IMR-90 (cell line): ENCODE data around the gene TPPP. TPM values are rescaled to one million over a fixed set of nuclear protein-coding genes. Genes with fewer than 3 reads are reported as not detected.
"Not testable (repeated sequence)": the region's sequence is repeated elsewhere in the genome, so short reads cannot be mapped to it uniquely, and the experiment has no call there.

Experiments used
- ATAC-seq: fragments of 200-7000 bp; cut with Tn5 transposase; 2 replicates; pipeline ENCODE4 v1.9.1; 2020; ENCODE audit warnings: low read depth, mild to moderate bottlenecking, moderate library complexity
- BruUV-seq: library from RNA; stranded (reverse); fragments of 400-500 nt; replicated peaks from 2 replicates; lab custom pipeline; 2021; lab: Mats Ljungman, UMichigan
- CTCF ChIA-PET: fragments of 300-600 bp; formaldehyde crosslinking; extraction: SDS; loops from one replicate; lab custom pipeline; 2021; ENCODE audit warnings: antibody characterized with exemption; lab: Yijun Ruan, JAX
- POLR2A ChIA-PET: fragments of 300-600 bp; sonication (Branson Sonifier 250); formaldehyde crosslinking; loops from one replicate; lab custom pipeline; 2022; ENCODE audit warnings: antibody characterized with exemption; ENCODE audit not compliant: unreplicated experiment; lab: Charles Lee
- DNase-seq: peaks from one replicate; pipeline ENCODE4 v3.0.0; 2013
- H2AFZ ChIP-seq: replicated peaks from 2 replicates; pipeline ENCODE3; 2013; ENCODE audit warnings: low read length, mild to moderate bottlenecking; ENCODE audit not compliant: poor library complexity
- H2AK5ac ChIP-seq: 2 replicates; pipeline ENCODE4 v1.6.1; 2013; ENCODE audit warnings: low read depth, low read length, inconsistent platforms
- H2AK9ac ChIP-seq: replicated peaks from 2 replicates; pipeline ENCODE3; 2013; ENCODE audit warnings: mild to moderate bottlenecking, low read depth, low read length, moderate library complexity; ENCODE audit not compliant: poor library complexity
- H2BK120ac ChIP-seq: 2 replicates; pipeline ENCODE4 v1.6.1; 2013; ENCODE audit warnings: low read depth, low read length, inconsistent platforms
- H2BK15ac ChIP-seq: 3 replicates; pipeline ENCODE4 v1.6.1; 2013; ENCODE audit warnings: low read depth, low read length, inconsistent platforms
- H2BK20ac ChIP-seq: 2 replicates; pipeline ENCODE4 v1.6.1; 2013; ENCODE audit warnings: low read depth, mild to moderate bottlenecking, inconsistent platforms, low read length, moderate library complexity
- H2BK5ac ChIP-seq: 2 replicates; pipeline ENCODE4 v1.6.1; 2013; ENCODE audit warnings: mild to moderate bottlenecking, low read depth, low read length, inconsistent platforms; ENCODE audit not compliant: poor library complexity, severe bottlenecking
- H3K14ac ChIP-seq: replicated peaks from 2 replicates; pipeline ENCODE4 v1.6.1; 2013; ENCODE audit warnings: low read depth, low read length, inconsistent platforms
- H3K18ac ChIP-seq: 2 replicates; pipeline ENCODE4 v1.6.1; 2013; ENCODE audit warnings: low read depth, low read length, control low read depth
- H3K23ac ChIP-seq: 2 replicates; pipeline ENCODE4 v1.6.1; 2013; ENCODE audit warnings: low read depth, low read length, inconsistent platforms
- H3K27ac ChIP-seq: 2 replicates; pipeline ENCODE4 v1.5.1; 2013; ENCODE audit warnings: mild to moderate bottlenecking, control low read depth, low read length; ENCODE audit not compliant: insufficient read depth
- H3K27me3 ChIP-seq: 2 replicates; pipeline ENCODE4 v1.6.1; 2013; ENCODE audit warnings: low read length; ENCODE audit not compliant: control insufficient read depth, insufficient read depth
- H3K36me3 ChIP-seq: 2 replicates; pipeline ENCODE4 v1.6.1; 2013; ENCODE audit warnings: low read length, mixed read lengths; ENCODE audit not compliant: control insufficient read depth, insufficient read depth
- H3K4ac ChIP-seq: 2 replicates; pipeline ENCODE4 v1.6.1; 2013; ENCODE audit warnings: low read depth, low read length, inconsistent platforms
- H3K4me1 ChIP-seq: 2 replicates; pipeline ENCODE4 v1.6.1; 2013; ENCODE audit warnings: low read length, mixed read lengths; ENCODE audit not compliant: control insufficient read depth, insufficient read depth
- H3K4me2 ChIP-seq: 2 replicates; pipeline ENCODE4 v1.6.1; 2013; ENCODE audit warnings: low read depth, mild to moderate bottlenecking, control low read depth, low read length, moderate library complexity
- H3K4me3 ChIP-seq: 2 replicates; pipeline ENCODE4 v1.5.1; 2013; ENCODE audit warnings: low read depth, mild to moderate bottlenecking, control low read depth, low read length, moderate library complexity; ENCODE audit not compliant: insufficient read depth
- H3K56ac ChIP-seq: 2 replicates; pipeline ENCODE4 v1.6.1; 2013; ENCODE audit warnings: low read length, inconsistent platforms; ENCODE audit not compliant: insufficient read depth; ENCODE audit errors: extremely low read depth
- H3K79me1 ChIP-seq, 2 experiments: 2 replicates each; pipeline ENCODE4 v1.6.1; 2013; ENCODE audit warnings: low read length in 2 of 2, inconsistent platforms in 1 of 2, low read depth in 1 of 2
- H3K9ac ChIP-seq: 2 replicates; pipeline ENCODE4 v1.6.1; 2013; ENCODE audit warnings: low read depth, low read length, control low read depth
- H3K9me1 ChIP-seq: 2 replicates; pipeline ENCODE4 v1.6.1; 2013; ENCODE audit warnings: low read length, inconsistent platforms; ENCODE audit not compliant: insufficient read depth
- H3K9me3 ChIP-seq: 2 replicates; pipeline ENCODE4 v1.6.1; 2013; ENCODE audit warnings: low read length; ENCODE audit not compliant: control insufficient read depth, insufficient read depth
- H4K20me1 ChIP-seq: 2 replicates; pipeline ENCODE4 v1.6.1; 2013; ENCODE audit warnings: low read length, inconsistent platforms; ENCODE audit not compliant: insufficient read depth
- H4K5ac ChIP-seq: 2 replicates; pipeline ENCODE4 v1.6.1; 2013; ENCODE audit warnings: mild to moderate bottlenecking, low read depth, low read length, control low read depth
- H4K8ac ChIP-seq, 2 experiments: 2 replicates each; pipeline ENCODE4 v1.6.1; 2013; ENCODE audit warnings: low read depth in 2 of 2, low read length in 2 of 2, control low read depth in 1 of 2, inconsistent platforms in 1 of 2
- H4K91ac ChIP-seq: 2 replicates; pipeline ENCODE4 v1.6.1; 2013; ENCODE audit warnings: low read depth, low read length, inconsistent platforms; ENCODE audit not compliant: insufficient read depth
- WGBS, 2 experiments: methylation state at CpG; one replicate each; pipeline versions ENCODE4 v1.1.5 to v1.1.7; 2013; ENCODE audit warnings: missing lambda C conversion rate in 2 of 2; ENCODE audit not compliant: insufficient read length in 1 of 2; ENCODE audit errors: extremely low coverage in 2 of 2; 5-methylcytosine and 5-hydroxymethylcytosine counted together
- dilution Hi-C: fragments of 300-500 bp; cut with HindIII; formaldehyde crosslinking; loops from one replicate; pipeline ENCODE4 v1.14.3; 2018; ENCODE audit warnings: low sequenced_read_pairs; ENCODE audit not compliant: unreplicated experiment
- in situ Hi-C: fragments of 300-500 bp; cut with MboI; formaldehyde crosslinking; loops from 3 replicates; pipeline ENCODE4 v1.14.3; 2019; ENCODE audit warnings: low sequenced_read_pairs, inconsistent platforms, mixed read lengths
- intact Hi-C: fragments of 100-400 bp; cut with micrococcal nuclease; formaldehyde crosslinking; loops from 2 replicates; pipeline ENCODE4 v1.10.0; 2022
- polyA plus RNA-seq, 3 experiments: library from polyadenylated mRNA; depleted of rRNA; stranded (reverse); fragments of >200 nt; gene quantifications; 2 replicates each; pipeline ENCODE4 v1.2.3, GENCODE V29; 2012; ENCODE audit warnings: low replicate concordance in 1 of 3
- total RNA-seq: library from RNA; depleted of rRNA; stranded (reverse); fragments of >200 nt; gene quantifications from 2 replicates; pipeline ENCODE4 v1.2.3, GENCODE V29; 2012

Gene TPPP
- total and polyA plus RNA-seq, 2 of the 4 experiments (the other 2 are of a cell fraction): under 0.01 to 0.07 TPM

DNA sequence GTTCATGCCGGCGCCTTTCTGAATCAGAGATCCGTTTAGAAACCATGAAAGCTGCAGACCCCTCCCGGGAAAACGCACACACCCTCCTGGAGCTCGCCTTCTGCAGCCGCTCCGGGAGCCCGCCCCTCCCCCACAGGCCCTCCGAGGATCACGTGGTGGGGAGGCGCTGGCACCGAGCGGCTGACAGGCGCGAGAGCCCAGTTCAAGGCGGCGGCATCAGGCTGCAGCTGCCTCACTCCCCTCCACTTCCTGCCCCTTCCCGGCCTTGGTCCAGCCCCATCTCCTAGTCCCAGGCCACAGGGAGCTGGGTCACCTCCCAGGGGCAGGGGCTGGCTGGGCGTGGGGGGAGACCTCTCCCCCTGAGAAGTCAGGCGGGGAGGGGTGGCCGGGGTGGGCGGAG lies 2.1 kb downstream of the TPPP start:
- H3K9me3 ChIP-seq, H3K23ac ChIP-seq, H3K79me1 ChIP-seq, CTCF ChIA-PET, H3K4ac ChIP-seq, H3K36me3 ChIP-seq, H2AK5ac ChIP-seq, H2BK15ac ChIP-seq, intact Hi-C loops, H3K9me1 ChIP-seq, H3K18ac ChIP-seq, H3K14ac ChIP-seq, dilution Hi-C loops, H2AFZ ChIP-seq, POLR2A ChIA-PET, BruUV-seq, H4K20me1 ChIP-seq, H3K27ac ChIP-seq, H2BK120ac ChIP-seq, ATAC-seq, DNase-seq, H3K4me3 ChIP-seq, H3K27me3 ChIP-seq, H3K9ac ChIP-seq, H4K91ac ChIP-seq, H3K4me2 ChIP-seq, in situ Hi-C loops, H2BK5ac ChIP-seq, H2AK9ac ChIP-seq, H3K56ac ChIP-seq, H4K5ac ChIP-seq, H3K4me1 ChIP-seq, H4K8ac ChIP-seq, H2BK20ac ChIP-seq: not testable (repeated sequence)
- WGBS, 2 experiments: no CpG with 5 or more reads among the region's 23 CpGs

DNA sequence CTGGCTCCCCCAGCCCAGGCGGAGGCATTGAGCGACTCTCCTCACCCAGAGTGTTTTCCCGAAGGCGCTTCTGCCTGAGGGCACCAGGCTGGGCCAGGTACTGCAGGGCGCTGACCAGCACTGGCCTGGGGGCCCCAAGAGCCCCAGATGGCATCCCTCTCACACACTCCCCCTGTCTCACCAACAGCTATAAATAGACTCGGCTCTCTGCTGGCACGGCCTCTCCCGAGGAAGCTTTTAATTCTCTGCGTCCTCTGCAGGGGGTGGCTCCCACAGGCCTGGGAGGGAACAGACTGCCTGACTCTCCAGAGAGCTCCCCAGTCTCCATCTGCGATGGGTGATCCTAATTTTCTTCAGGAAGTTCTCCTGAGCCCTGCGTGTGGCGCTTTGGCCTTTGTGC lies 2.9 kb downstream of the TPPP start:
- BruUV-seq, H2BK120ac ChIP-seq, H3K9me1 ChIP-seq, H4K8ac ChIP-seq, H3K4me2 ChIP-seq, H3K23ac ChIP-seq, H2BK20ac ChIP-seq, H3K14ac ChIP-seq, H3K9ac ChIP-seq, H3K9me3 ChIP-seq, H2AFZ ChIP-seq, intact Hi-C loops, H3K27ac ChIP-seq, H2AK5ac ChIP-seq, H3K36me3 ChIP-seq, H4K20me1 ChIP-seq, H2BK15ac ChIP-seq, in situ Hi-C loops, H3K79me1 ChIP-seq, H3K18ac ChIP-seq, H3K56ac ChIP-seq, H2BK5ac ChIP-seq, POLR2A ChIA-PET, H4K91ac ChIP-seq, H3K4me1 ChIP-seq, H3K4ac ChIP-seq, CTCF ChIA-PET, H2AK9ac ChIP-seq, DNase-seq, H3K4me3 ChIP-seq, H4K5ac ChIP-seq, dilution Hi-C loops: not testable (repeated sequence)
- peaks cover 12% of the 10 kb centered on the region for H3K27me3 ChIP-seq
- peak; percentile 3 for ATAC-seq
- WGBS, 2 experiments: no CpG with 5 or more reads among the region's 12 CpGs
